ENCODE data around the gene GNPDA1.
A peak's percentile ranks its signal among the peaks of the same experiment; 100 is the strongest.

The GNPDA1 gene

GRCh38 chr5:141995656-141996055 lies 17.2 kb downstream of the GNPDA1 start:
- ChIA-PET POLR2A (ENCODE audit: low non-redundant PET) (no interaction called here), CTCF (interaction anchor here (0.6 kb wide), 2 partner anchors 106 to 759 kb away, joined by 4 to 6 read pairs; no protein-coding TSS in a partner anchor)
- H3K27ac ChIP-seq = no peak overlapping the region
- TF ChIP-seq CTCF (conservative IDR thresholded peaks at IDR 0.05; ENCODE audit: low read depth) = no peak
- DNase-seq (ENCODE audit: low spot score) = no peak

GRCh38 chr5:141994511-141995136 lies 18.2 kb downstream of the GNPDA1 start:
- TF ChIP-seq CTCF (conservative IDR thresholded peaks at IDR 0.05; ENCODE audit: low read depth) = no peak
- ChIA-PET POLR2A (ENCODE audit: low non-redundant PET) (no interaction called here), CTCF (interaction anchor here (0.6 to 1.0 kb wide), 3 partner anchors 33 to 149 kb away, joined by 3 to 6 read pairs (median 6); no protein-coding TSS in a partner anchor)
- no peak overlapping the region for H3K27ac ChIP-seq
- DNase-seq (ENCODE audit: low spot score) = no peak

GRCh38 chr5:141992349-141992963 lies 20.4 kb downstream of the GNPDA1 start:
- ChIA-PET POLR2A (ENCODE audit: low non-redundant PET) (no interaction called here), CTCF (interaction anchor here (0.7 to 1.1 kb wide), 6 partner anchors 33 to 706 kb away, joined by 3 to 6 read pairs (median 4); no protein-coding TSS in a partner anchor)
- peak; percentile 91 for TF ChIP-seq CTCF (conservative IDR thresholded peaks at IDR 0.05; ENCODE audit: low read depth)
- no peak overlapping the region for H3K27ac ChIP-seq
- DNase-seq (ENCODE audit: low spot score) = peak; percentile 71

- TF ChIP-seq CTCF (conservative IDR thresholded peaks at IDR 0.05; ENCODE audit: low read depth) = no peak
- ChIA-PET CTCF (interaction anchor here (0.6 to 3.9 kb wide), 12 partner anchors 20 to 545 kb away, joined by 3 to 19 read pairs (median 6); partner anchors contain the start of gene RNF14), POLR2A (ENCODE audit: low non-redundant PET) (interaction anchor here (0.7 kb wide), 1 partner anchor 21 kb away, joined by 6 read pairs; the partner anchor contains the start of gene RNF14)
- no peak overlapping the region for H3K27ac ChIP-seq
- no peak for DNase-seq (ENCODE audit: low spot score)
These were observed 23.1 kb downstream of the GNPDA1 start for GRCh38 chr5:141989720-141990119.

GRCh38 chr5:141986072-141986471 lies 26.8 kb downstream of the GNPDA1 start:
- TF ChIP-seq CTCF (conservative IDR thresholded peaks at IDR 0.05; ENCODE audit: low read depth) = no peak
- no peak for DNase-seq (ENCODE audit: low spot score)
- CTCF ChIA-PET = interaction anchor here (0.6 kb wide), 1 partner anchor 29 kb away, joined by 3 read pairs; no protein-coding TSS in a partner anchor
- H3K27ac ChIP-seq = no peak overlapping the region
- POLR2A ChIA-PET (ENCODE audit: low non-redundant PET) = no interaction called here

GRCh38 chr5:141982626-141983025 lies 30.2 kb downstream of the GNPDA1 start:
- POLR2A ChIA-PET (ENCODE audit: low non-redundant PET) = no interaction called here
- CTCF ChIA-PET = interaction anchor here (1.3 kb wide), 1 partner anchor 32 kb away, joined by 4 read pairs; no protein-coding TSS in a partner anchor
- TF ChIP-seq CTCF (conservative IDR thresholded peaks at IDR 0.05; ENCODE audit: low read depth) = no peak
- no peak overlapping the region for H3K27ac ChIP-seq
- no peak for DNase-seq (ENCODE audit: low spot score)

All from RWPE1 (cell line).